Glomerular visceral epithelial cell (primary cell): ENCODE results near the gene PMEPA1.
A peak's percentile ranks its signal among the peaks of the same experiment; 100 is the strongest.
"Not testable (repeated sequence)": the region's sequence is repeated elsewhere in the genome, so short reads cannot be mapped to it uniquely, and the experiment has no call there.

Experiments used
- DNase-seq: peaks from one replicate; pipeline ENCODE4 v3.0.0-alpha.2; 2016; ENCODE audit errors: extremely low spot score

PMEPA1 gene

GRCh38 chr20:57650756-57651483 lies 58.9 kb downstream of the PMEPA1 start:
- no peak for DNase-seq

- no peak for DNase-seq
Measured at GRCh38 chr20:57650266-57650665, 59.5 kb downstream of the PMEPA1 start.

GRCh38 chr20:57649617-57650015 lies 60.2 kb downstream of the PMEPA1 start:
- DNase-seq, result no peak

- no peak for DNase-seq
Measured at GRCh38 chr20:57648878-57649616, 60.8 kb downstream of the PMEPA1 start.

GRCh38 chr20:57647933-57648785 lies 61.7 kb downstream of the PMEPA1 start:
- no peak for DNase-seq

GRCh38 chr20:57647006-57647932 lies 62.5 kb downstream of the PMEPA1 start:
- no peak for DNase-seq

GRCh38 chr20:57638895-57639236 lies 70.9 kb downstream of the PMEPA1 start:
- no peak for DNase-seq

- DNase-seq, result peak; percentile 84
Measured at GRCh38 chr20:57638173-57638894, 71.5 kb downstream of the PMEPA1 start.

- DNase-seq, result no peak
Measured at GRCh38 chr20:57633945-57634491, 75.8 kb downstream of the PMEPA1 start.

GRCh38 chr20:57632286-57632685 lies 77.5 kb downstream of the PMEPA1 start:
- DNase-seq, result no peak

GRCh38 chr20:57630061-57630460 lies 79.8 kb downstream of the PMEPA1 start:
- DNase-seq, result no peak

GRCh38 chr20:57629491-57629901 lies 80.3 kb downstream of the PMEPA1 start:
- not testable (repeated sequence) for DNase-seq

GRCh38 chr20:57628962-57629308 lies 80.9 kb downstream of the PMEPA1 start:
- DNase-seq, result not testable (repeated sequence)

GRCh38 chr20:57628047-57628961 lies 81.5 kb downstream of the PMEPA1 start:
- no peak for DNase-seq

- no peak for DNase-seq
Measured at GRCh38 chr20:57627339-57627738, 82.5 kb downstream of the PMEPA1 start.

GRCh38 chr20:57625978-57626377 lies 83.8 kb downstream of the PMEPA1 start:
- no peak for DNase-seq

- no peak for DNase-seq
Measured at GRCh38 chr20:57625181-57625958, 84.4 kb downstream of the PMEPA1 start.

GRCh38 chr20:57624124-57624523 lies 85.7 kb downstream of the PMEPA1 start:
- no peak for DNase-seq
